Panc1 (cell line): ENCODE results near the gene DOK7.

Source experiments
- SIN3A ChIP-seq: IDR thresholded peaks from 2 replicates; pipeline ENCODE4 v1.6.1; 2012; ENCODE audit warnings: low read depth, mild to moderate bottlenecking, low read length, moderate library complexity, borderline replicate concordance; ENCODE audit not compliant: insufficient read depth
- TF ChIP-seq, protein P1 (sequence below): fragments of 450-650 bp; IDR thresholded peaks from 2 replicates; pipeline ENCODE4 v1.5.1; 2017; ENCODE audit warnings: mild to moderate bottlenecking

DNA sequence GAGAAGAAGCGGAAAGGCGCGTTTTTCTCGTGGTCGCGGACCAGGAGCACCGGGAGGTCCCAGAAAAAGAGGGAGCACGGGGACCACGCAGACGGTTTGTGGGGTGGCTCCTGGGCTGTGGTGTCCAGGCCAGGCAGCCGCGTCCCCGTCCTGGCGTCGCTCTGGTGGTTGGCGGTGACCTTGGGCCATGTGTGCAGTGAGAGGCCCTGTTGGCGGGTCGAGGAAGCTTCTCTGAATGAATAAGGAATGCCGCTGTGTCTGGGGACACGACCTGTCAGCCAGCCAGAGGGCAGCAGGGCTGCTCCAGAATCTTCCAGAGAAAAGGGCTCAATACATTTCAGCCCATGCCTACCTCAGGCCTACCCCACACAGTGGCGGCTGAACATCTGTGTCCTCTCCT, 45.7 kb upstream of the DOK7 start:
- TF ChIP-seq, protein P1, sequence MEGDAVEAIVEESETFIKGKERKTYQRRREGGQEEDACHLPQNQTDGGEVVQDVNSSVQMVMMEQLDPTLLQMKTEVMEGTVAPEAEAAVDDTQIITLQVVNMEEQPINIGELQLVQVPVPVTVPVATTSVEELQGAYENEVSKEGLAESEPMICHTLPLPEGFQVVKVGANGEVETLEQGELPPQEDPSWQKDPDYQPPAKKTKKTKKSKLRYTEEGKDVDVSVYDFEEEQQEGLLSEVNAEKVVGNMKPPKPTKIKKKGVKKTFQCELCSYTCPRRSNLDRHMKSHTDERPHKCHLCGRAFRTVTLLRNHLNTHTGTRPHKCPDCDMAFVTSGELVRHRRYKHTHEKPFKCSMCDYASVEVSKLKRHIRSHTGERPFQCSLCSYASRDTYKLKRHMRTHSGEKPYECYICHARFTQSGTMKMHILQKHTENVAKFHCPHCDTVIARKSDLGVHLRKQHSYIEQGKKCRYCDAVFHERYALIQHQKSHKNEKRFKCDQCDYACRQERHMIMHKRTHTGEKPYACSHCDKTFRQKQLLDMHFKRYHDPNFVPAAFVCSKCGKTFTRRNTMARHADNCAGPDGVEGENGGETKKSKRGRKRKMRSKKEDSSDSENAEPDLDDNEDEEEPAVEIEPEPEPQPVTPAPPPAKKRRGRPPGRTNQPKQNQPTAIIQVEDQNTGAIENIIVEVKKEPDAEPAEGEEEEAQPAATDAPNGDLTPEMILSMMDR: no peak
- TF ChIP-seq SIN3A: no peak
